Left cardiac atrium (tissue), 4 donors: ENCODE data around the gene UBE2D1. TPM values are rescaled to one million over a fixed set of nuclear protein-coding genes. Genes with fewer than 3 reads are reported as not detected.

Experiments used
- ATAC-seq, 2 donors: fragments of 200-7000 bp; cut with Tn5 transposase; one replicate each; pipeline ENCODE4 v1.9.1; 2020; ENCODE audit warnings: mild to moderate bottlenecking in 2 of 2, moderate library complexity in 2 of 2
- DNase-seq: peaks from one replicate; pipeline ENCODE4 v3.0.0-alpha.2; 2020
- intact Hi-C, 2 donors: fragments of 100-400 bp; cut with DNase I; formaldehyde crosslinking; loops; one replicate each; pipeline versions ENCODE4 v1.14.1 to v1.15.1; 2022 to 2023
- total RNA-seq, 2 donors: library from RNA; stranded (reverse); fragmentation: NEBNext Ultra II Directional; extraction: Animal tissue kit (Norgen Biotek cat#: 25700); gene quantifications; one replicate each; pipeline ENCODE4 v1.2.1, GENCODE V29; 2021
- donor health status: DM: no; HTN: yes; CAD: no.
- donor health status: DM: no; HTN: yes; CAD: no; lungs with severe emphysema.
- donor health status: DM: yes; HTN: yes; CAD: no.
- donor health status: Dilated cardiomyopathy.

Gene UBE2D1
- total RNA-seq, 2 donors from 2014 or later, result 27.8 to 31.3 TPM

- DNase-seq (no peak), ATAC-seq (no peak)
- intact Hi-C loops, result no loop called here
Observed at GRCh38 chr10:58362027-58362789, 27.4 kb downstream of the UBE2D1 start.

GRCh38 chr10:58367069-58367468 is 32.3 kb downstream of the UBE2D1 start:
- DNase-seq (no peak), ATAC-seq (no peak)
- intact Hi-C loops, result no loop called here

DNA sequence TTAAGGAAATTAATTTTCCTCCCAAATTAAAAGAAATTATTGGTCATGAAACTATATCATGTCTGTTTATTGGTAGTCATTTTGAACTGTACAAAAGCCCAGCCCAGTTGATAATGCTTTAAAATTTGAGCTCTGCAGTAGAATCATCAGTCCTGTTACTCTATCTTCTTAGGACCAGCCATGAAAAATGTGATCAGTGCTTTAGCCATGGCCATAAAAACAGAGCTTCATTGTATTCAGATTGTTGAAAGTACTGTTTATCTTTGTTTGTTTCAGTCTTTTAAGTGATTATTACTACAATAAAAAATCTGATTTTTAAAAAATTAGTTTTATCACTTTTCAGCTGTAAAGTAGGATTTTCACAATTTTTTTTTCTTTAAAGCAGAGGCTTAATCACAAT is 36.7 kb downstream of the UBE2D1 start:
- intact Hi-C loops, result no loop called here
- no peak for ATAC-seq
- DNase-seq, result no peak

DNA sequence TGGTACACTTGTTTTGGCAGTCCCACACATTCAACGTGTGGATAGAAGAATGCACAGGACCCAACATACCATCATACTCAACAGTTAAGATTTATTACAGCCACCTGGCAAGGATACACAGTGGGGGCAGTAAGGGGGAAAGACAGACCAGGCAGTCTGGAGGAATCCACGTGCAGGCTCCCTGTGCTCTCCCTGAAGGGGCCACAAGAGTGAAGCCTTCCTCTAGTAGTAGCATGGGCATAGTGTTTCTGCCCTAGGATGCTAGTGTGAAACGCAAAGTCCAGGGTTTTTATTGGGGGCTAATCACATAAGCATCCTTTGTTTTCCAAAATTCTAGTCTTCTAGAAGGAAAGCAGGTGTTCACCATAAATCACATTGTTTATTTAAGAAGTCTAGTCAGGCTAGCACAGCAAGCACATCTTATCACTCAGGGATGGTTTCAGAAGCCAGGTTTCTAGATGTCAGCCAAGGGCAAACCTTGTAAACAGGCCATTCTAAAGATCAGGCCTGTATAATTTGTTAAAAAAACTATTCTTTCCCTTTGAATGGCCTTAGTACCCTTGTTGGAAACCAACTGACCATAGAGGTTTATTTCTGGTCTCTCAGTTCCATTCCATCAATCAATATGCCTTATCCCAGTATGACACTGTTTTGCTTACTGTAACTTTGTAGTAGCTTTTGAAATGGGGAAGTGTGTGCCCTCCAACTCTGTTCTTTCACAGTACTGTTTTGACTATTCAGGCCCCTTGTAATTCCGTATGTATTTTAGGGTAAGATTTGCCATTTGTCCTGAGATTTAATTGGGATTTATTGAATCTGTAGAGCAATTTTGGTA is 38.0 kb downstream of the UBE2D1 start:
- ATAC-seq (no peak), DNase-seq (no peak)
- intact Hi-C loops, result no loop called here

DNA sequence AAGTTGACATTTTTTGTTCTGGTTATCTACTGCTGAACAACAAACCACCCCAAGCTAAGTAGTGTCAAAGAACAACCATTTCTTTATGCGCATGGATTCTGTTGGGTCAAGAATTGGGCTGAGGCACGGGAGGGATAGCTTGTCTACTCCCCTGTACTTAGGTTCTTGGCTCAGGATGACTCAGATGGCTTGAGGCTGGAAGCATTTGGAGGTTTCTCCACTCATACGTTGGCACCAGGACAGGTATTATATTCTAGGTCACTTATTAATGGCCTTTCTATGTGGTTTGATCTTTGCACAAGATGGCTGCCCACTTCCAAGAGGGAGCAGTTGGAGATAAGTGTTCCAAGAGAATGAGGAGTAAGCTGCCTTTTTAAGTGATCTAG is 38.6 kb downstream of the UBE2D1 start:
- ATAC-seq, result no peak
- no peak for DNase-seq

DNA sequence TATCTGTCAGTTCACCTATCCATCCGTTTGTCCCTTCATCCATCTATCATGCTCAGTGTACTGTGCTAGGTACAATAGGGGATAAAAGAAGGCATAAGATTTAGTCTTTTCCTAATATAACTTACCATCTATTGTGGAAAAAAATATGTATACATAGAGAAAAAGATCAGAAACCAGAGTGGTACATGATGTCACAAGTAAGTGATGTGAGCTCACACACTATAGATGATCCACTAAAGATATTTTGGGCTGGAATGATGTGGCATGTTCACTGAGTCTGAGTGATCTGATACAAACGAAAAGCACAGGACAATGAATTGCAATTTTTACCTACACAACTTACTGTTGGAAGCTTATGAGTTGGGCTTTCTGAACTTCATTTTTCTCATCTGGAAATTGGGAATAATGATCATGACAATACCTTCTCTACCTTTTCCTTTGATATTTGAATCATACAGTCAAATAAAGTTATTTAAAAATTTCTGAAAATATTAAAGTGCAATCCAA is 47.7 kb downstream of the UBE2D1 start:
- DNase-seq (no peak), ATAC-seq (no peak)
- intact Hi-C loops, result loop anchor here in 1 of 2 donors (10.0 kb wide), 1 partner anchor 48 kb away; the partner anchor contains the start of gene UBE2D1

More for the DNA sequence above, 38.6 kb downstream of the UBE2D1 start:
- intact Hi-C loops, result no loop called here

DNA sequence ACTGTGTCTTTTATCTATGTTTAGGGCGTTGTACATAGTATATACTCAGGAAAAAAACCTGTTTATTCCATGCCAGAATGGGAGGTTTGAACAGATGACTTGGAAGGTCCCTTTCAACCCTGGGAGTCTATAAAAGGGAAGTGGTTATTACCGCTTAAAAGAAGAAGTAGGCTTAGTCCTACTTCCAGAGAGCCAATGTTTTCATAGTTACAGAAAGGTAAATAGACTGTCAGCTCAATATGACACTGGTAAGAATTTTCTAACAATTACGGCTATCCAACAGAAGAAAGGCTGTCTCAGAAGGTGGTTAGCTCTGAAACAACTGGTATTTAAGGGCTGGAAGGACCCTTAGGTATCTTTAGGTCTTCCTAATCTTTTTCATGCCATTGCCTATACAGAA is 49.3 kb downstream of the UBE2D1 start:
- intact Hi-C loops, result loop anchor here in 1 of 2 donors (10.0 kb wide), 1 partner anchor 49 kb away; the partner anchor contains the start of gene UBE2D1
- ATAC-seq (peak in 1 of 2 donors; percentile 17), DNase-seq (no peak)

DNA sequence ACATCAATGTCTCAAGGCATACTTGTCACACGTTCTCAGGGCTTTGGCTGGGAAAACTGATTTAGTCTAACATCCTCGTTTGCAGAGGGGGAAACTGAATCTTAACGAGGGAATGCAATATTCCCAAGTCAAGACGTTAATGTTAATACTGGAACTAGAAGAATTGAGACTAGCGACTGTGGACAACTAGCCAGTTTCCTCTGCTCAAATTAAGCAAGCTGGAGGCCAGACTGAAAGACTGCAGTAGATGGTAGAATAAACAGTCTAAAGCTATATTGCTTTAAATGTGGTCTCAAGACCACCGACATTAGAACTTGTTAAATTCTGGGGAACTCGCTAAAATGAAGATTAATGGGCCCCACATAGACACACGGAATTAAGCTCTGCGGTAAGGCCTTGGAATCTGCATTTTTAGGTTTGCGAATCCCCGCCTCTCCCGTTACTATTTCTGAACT is 49.8 kb downstream of the UBE2D1 start:
- DNase-seq, result no peak
- peak; percentile 1 to 6 for ATAC-seq
- intact Hi-C loops, result loop anchor here in 1 of 2 donors (10.0 kb wide), 1 partner anchor 50 kb away; the partner anchor contains the start of gene UBE2D1

GRCh38 chr10:58384999-58385783 is 50.4 kb downstream of the UBE2D1 start, which contains the start of gene TFAM:
TFAM (plus strand) TSS chr10:58385410; CDS start chr10:58385548, 138 bp downstream.
- ATAC-seq, result peak; percentile 98 to 99
- intact Hi-C loops, result loop anchor here in 1 of 2 donors (10.0 kb wide), 1 partner anchor 50 kb away; the partner anchor contains the start of gene UBE2D1

DNA sequence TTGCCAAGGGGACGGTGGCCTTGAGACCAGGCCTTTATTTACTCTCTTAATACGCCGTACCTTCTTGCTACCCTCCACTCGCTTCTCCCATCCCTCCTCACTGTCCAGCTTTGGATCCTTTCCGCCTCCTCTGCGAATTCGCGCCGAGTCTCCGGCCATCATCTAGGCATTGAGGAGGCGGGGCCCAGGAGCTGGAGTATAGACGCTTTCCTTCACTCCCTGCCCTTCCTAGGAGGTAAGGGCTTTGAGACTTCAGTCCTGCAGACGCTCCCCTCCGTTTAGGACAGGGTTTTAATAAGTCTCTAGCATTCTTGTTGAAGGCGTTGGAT is 50.9 kb downstream of the UBE2D1 start:
- intact Hi-C loops, result loop anchor here in 1 of 2 donors (10.0 kb wide), 1 partner anchor 51 kb away; the partner anchor contains the start of gene UBE2D1
- ATAC-seq (peak; percentile 8 to 22), DNase-seq (peak; percentile 23)

More at GRCh38 chr10:58384999-58385783, 50.4 kb downstream of the UBE2D1 start, which contains the start of gene TFAM:
- DNase-seq, result peak; percentile 96

DNA sequence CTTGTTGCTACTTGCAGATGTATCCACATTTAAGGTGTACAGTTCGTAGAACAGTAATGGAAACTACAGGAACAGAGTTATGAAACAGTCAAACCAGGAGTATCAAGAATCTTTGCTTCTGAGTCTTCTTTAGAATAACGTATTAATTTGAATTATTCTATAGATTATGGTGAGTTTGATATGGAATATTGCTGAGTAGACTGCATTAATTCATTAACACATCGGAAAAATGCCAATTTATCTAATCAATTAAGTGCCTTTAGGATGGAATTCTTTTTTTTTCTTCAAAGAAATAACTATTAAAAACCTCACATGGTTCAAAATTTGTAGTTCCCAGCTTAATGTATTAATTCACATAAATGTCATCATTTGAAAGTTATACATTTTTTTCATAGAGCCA is 54.2 kb downstream of the UBE2D1 start:
- ATAC-seq (no peak), DNase-seq (no peak)
- intact Hi-C loops, result loop anchor here in 1 of 2 donors (10.0 kb wide), 1 partner anchor 54 kb away; the partner anchor contains the start of gene UBE2D1

- DNase-seq (no peak), ATAC-seq (no peak)
- intact Hi-C loops, result no loop called here
Observed at GRCh38 chr10:58393317-58393716, 58.5 kb downstream of the UBE2D1 start.

GRCh38 chr10:58394471-58394870 is 59.7 kb downstream of the UBE2D1 start:
- no peak for ATAC-seq
- intact Hi-C loops, result no loop called here
- DNase-seq, result no peak

DNA sequence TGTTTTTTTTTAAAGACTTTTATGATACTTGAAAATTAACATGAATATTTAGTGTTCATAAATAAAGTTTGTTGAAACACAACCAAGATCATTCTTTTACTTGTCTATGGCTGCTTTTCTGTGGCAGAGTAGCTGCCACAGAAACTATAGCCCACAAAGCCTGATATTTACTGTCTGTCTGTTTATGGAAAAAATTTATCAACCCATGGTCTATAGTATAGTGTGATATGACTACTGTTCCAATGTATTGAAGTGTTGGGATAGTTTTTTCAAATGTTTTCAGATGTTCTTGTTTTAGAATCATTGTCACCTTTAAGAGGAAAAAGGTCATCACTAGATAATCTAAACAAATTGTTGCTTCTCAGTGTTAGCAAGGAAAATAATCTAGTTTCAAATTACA is 61.3 kb downstream of the UBE2D1 start:
- no peak for ATAC-seq
- intact Hi-C loops, result no loop called here
- no peak for DNase-seq

DNA sequence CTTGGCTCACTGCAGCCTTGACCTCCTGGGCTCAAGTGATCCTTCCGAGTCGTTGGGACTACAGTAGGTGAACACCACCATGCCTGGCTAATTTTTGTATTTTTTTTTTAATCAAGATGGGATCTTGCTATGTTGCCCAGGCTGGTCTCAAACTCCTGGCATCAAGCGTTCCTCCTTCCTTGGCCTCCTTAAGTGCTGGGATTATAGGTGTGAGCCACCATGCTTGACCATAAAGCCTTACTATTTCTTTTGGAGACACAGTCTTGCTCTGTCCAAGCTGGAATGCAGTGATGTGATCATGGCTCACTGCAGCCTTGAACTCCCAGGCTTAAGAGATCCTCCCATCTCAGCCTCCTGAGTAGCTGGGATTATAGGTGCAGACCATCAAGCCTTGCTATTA is 63.0 kb downstream of the UBE2D1 start:
- intact Hi-C loops, result no loop called here
- ATAC-seq, result no peak

DNA sequence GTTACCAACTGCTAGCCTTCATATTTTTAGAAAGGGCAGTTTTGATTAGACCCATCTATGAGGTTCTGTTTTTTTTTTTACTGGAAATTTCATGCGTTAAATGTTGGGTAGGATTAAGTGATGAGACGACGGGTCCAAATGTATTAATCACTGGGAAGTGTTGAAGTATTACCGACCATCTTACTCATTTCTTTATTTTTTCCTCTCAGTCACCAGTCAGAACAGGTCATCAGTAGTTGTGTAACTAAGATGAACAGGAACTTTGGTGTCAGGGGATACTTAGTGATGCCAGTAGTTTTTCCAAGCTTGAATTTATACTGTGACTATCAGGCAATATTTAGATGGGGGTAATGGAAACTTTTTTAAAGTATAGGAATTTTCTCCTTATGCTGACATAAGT is 64.6 kb downstream of the UBE2D1 start:
- intact Hi-C loops, result no loop called here
- no peak for ATAC-seq
- no peak for DNase-seq

More for the DNA sequence above, 63.0 kb downstream of the UBE2D1 start:
- no peak for DNase-seq

DNA sequence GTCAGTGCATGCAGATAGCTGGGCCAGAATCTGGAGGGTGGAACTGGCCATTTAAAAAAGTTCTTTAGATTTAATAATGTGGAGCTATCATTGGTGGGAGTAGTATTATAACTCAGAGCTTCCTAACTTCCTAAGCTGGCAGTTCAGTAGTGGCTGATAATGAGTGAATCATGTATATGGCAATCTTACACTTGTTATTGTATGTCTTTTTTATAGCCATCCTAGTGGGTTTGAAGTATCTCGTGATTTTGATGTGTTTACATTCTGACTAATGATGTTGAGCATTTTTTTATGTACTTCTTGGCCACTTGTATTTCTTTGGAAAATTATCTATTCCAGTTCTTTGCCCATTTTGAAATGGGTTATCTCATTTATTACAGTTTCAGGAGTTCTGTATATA is 65.8 kb downstream of the UBE2D1 start:
- DNase-seq, result no peak
- intact Hi-C loops, result no loop called here
- no peak for ATAC-seq

GRCh38 chr10:58404001-58404400 is 69.2 kb downstream of the UBE2D1 start:
- DNase-seq (no peak), ATAC-seq (no peak)
- intact Hi-C loops, result no loop called here
